ENCODE results near the gene OPCML.

GRCh38 chr11:133383689-133384088 lies 148.6 kb downstream of the OPCML start:
- no peak for TF ChIP-seq REST (IDR thresholded peaks at IDR 0.05; ENCODE audit: borderline replicate concordance)
- no peak for TF ChIP-seq EP300 (conservative IDR thresholded peaks at IDR 0.05; ENCODE audit: poor library complexity, severe bottlenecking)
- TF ChIP-seq CTCF (IDR thresholded peaks at IDR 0.05; ENCODE audit: poor library complexity, severe bottlenecking): no peak
- TF ChIP-seq EZH2 (IDR thresholded peaks at IDR 0.05; ENCODE audit: borderline replicate concordance, insufficient read depth, low read length, poor library complexity, severe bottlenecking): no peak
- no peak for TF ChIP-seq POLR2AphosphoS5 (IDR thresholded peaks at IDR 0.05)
- no peak for TF ChIP-seq RAD21 (conservative IDR thresholded peaks at IDR 0.05)
- no peak for TF ChIP-seq SMC3 (conservative IDR thresholded peaks at IDR 0.05; ENCODE audit: poor library complexity)
